Hepatocyte (in vitro differentiated cells): ENCODE data around the gene ACOX2.

ENCODE experiments used
- CTCF ChIP-seq: fragments of 200-600 bp; sonication (generic); IDR thresholded peaks from 2 replicates; pipeline ENCODE4 v1.5.1; 2016; ENCODE audit warnings: antibody characterized with exemption, mild to moderate bottlenecking; ENCODE audit not compliant: poor library complexity
- EZH2 ChIP-seq: fragments of 200-600 bp; sonication (generic); IDR thresholded peaks from 2 replicates; pipeline ENCODE4 v1.6.1; 2016; ENCODE audit warnings: antibody characterized with exemption, mild to moderate bottlenecking, borderline replicate concordance
- EZH2phosphoT487 ChIP-seq: fragments of 200-600 bp; sonication (generic); IDR thresholded peaks from one replicate; pipeline ENCODE4 v1.6.1; 2018; ENCODE audit warnings: antibody characterized with exemption, mild to moderate bottlenecking, low read depth, moderate library complexity; ENCODE audit not compliant: unreplicated experiment, severe bottlenecking

DNA sequence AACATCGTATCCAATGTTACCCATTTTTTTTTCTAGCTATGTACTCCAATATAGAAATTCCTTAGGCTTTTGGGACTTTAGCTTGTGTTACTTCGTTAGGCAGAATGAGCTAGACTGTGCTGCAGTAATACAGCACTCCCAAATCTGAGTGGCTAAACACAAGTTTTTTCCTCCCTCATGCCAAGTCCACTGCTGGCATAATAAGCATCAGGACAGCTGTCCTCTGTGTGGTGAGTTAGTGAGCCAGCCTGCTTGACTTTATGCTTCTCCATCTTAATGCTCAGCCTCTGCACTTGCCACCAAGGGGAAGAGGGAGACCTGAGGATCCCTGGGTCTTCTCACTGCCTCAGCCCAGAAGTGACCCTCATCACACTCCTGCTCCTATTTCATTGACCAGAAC, 18.2 kb upstream of the ACOX2 start:
- TF ChIP-seq CTCF = no peak
- TF ChIP-seq EZH2phosphoT487 = no peak
- TF ChIP-seq EZH2 = no peak
